HepG2 (cell line): ENCODE data around the gene ADAMTS2. TPM values are rescaled to one million over a fixed set of nuclear protein-coding genes. Genes with fewer than 3 reads are reported as not detected.

ENCODE experiments used
- ATF5 ChIP-seq: sonication (generic); formaldehyde crosslinking; IDR thresholded peaks from 2 replicates; pipeline ENCODE4 v1.4.0; 2020; ENCODE audit warnings: mild to moderate bottlenecking, low read depth, missing genetic modification reagents
- CC2D1A ChIP-seq: sonication (generic); formaldehyde crosslinking; IDR thresholded peaks from 2 replicates; pipeline ENCODE4 v1.8.1; 2023; ENCODE audit warnings: mild to moderate bottlenecking, missing genetic modification reagents
- HDAC6 ChIP-seq: fragments of 200-600 bp; sonication (generic); IDR thresholded peaks from 2 replicates; pipeline ENCODE4 v1.7.0; 2017; ENCODE audit warnings: mild to moderate bottlenecking, antibody characterized with exemption, low read length, low read depth
- MAFG ChIP-seq: sonication (generic); formaldehyde crosslinking; IDR thresholded peaks from 2 replicates; pipeline ENCODE4 v1.5.1; 2020; ENCODE audit warnings: mild to moderate bottlenecking, missing genetic modification reagents
- PHB2 ChIP-seq: fragments of 450-650 bp; IDR thresholded peaks from 2 replicates; pipeline ENCODE4 v1.6.1; 2018; ENCODE audit not compliant: partially characterized antibody
- PHF5A ChIP-seq: IDR thresholded peaks from one replicate; pipeline ENCODE4 v1.6.1; 2018; ENCODE audit warnings: low read depth, missing genetic modification reagents; ENCODE audit not compliant: unreplicated experiment
- SMC3 ChIP-seq: IDR thresholded peaks from 2 replicates; pipeline ENCODE4 v1.6.1; 2011; ENCODE audit warnings: low read length, improper control_type of control experiment
- TFDP2 ChIP-seq: sonication (generic); formaldehyde crosslinking; IDR thresholded peaks from 2 replicates; pipeline ENCODE4 v1.4.0; 2020; ENCODE audit warnings: missing genetic modification reagents
- TGIF2 ChIP-seq: IDR thresholded peaks from 2 replicates; pipeline ENCODE4 v1.6.1; 2016; ENCODE audit warnings: control low read depth, missing compliant biosample characterization
- ZBTB37 ChIP-seq: sonication (generic); formaldehyde crosslinking; IDR thresholded peaks from 2 replicates; pipeline ENCODE4 v1.4.0; 2020; ENCODE audit warnings: mild to moderate bottlenecking, missing genetic modification reagents
- ZNF772 ChIP-seq: sonication (generic); formaldehyde crosslinking; IDR thresholded peaks from 2 replicates; pipeline ENCODE4 v1.5.0; 2020; ENCODE audit warnings: mild to moderate bottlenecking, missing genetic modification reagents
- polyA plus RNA-seq, 8 experiments: library from polyadenylated mRNA; depleted of rRNA in 3 of 8; stranded (reverse) in 7 of 8; unstranded in 1 of 8; fragments of >200 nt; fragmentation: Illumina TruSeq in 4 of 8; extraction: Trizol in 4 of 8; gene quantifications; 2 replicates each; pipeline versions ENCODE4 v1.2.1 to v1.2.3, GENCODE V29; 2011 to 2016; ENCODE audit warnings: low read depth in 4 of 8, missing spikeins in 1 of 8, mixed read lengths in 1 of 8; ENCODE audit not compliant: insufficient read depth in 1 of 8
- total RNA-seq, 5 experiments: library from RNA; depleted of rRNA; stranded (reverse); fragments of >200 nt; fragmentation: Illumina TruSeq; extraction: Trizol; gene quantifications; 2 replicates each; pipeline ENCODE4 v1.2.3, GENCODE V29; 2016; ENCODE audit warnings: low read depth in 1 of 5

The ADAMTS2 gene
- total and polyA plus RNA-seq, 2 of the 13 experiments (the other 11 are each of a cell fraction or from before 2014, with no cell fraction given): 0.24 to 3.5 TPM

- TF ChIP-seq HDAC6 (no peak), ATF5 (CRISPR knock-in tag) (no peak), ZBTB37 (no peak), MAFG (CRISPR knock-in tag) (no peak), SMC3 (no peak), CC2D1A (CRISPR knock-in tag) (no peak), TFDP2 (CRISPR knock-in tag) (no peak), PHB2 (no peak), ZNF772 (CRISPR knock-in tag) (no peak), TGIF2 (no peak), PHF5A (CRISPR knock-in tag) (no peak)
Measured at GRCh38 chr5:179337796-179338676, 7.2 kb downstream of the ADAMTS2 start (continued).
